ENCODE results near the gene FOXO3.

DNA sequence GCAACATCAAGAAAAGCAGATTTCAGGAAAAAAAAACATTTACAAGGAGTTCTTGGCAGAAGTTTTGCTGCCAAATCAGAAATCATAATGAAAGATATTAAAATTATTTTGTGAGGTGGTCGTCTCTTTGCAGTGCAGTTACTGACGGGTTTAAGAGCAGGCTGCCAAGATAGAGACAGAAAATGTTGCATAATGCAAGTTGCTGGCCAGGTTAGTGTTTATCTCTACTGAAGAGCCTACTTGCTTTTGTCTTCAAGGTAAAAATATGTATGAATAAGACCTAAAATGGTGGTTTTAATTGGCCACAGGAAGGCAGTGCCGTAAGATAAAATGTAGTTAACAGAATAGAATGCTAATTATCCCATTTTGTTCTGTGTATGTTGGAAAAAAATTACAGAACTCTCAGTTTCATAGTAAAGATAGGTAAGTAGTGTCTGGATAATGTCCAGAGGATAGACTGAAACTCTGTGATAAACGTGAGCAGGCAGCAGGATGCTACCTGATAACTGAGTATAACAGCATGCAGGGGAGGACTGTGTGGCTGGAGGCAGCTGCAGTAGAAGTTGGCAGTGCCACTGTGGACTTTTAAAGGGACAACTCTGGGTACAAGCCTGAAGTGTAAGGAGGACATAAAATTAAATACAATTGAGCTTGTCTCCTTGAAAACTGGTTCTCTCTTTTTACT, 13.9 kb downstream of the FOXO3 start:
- TF ChIP-seq, protein P1, sequence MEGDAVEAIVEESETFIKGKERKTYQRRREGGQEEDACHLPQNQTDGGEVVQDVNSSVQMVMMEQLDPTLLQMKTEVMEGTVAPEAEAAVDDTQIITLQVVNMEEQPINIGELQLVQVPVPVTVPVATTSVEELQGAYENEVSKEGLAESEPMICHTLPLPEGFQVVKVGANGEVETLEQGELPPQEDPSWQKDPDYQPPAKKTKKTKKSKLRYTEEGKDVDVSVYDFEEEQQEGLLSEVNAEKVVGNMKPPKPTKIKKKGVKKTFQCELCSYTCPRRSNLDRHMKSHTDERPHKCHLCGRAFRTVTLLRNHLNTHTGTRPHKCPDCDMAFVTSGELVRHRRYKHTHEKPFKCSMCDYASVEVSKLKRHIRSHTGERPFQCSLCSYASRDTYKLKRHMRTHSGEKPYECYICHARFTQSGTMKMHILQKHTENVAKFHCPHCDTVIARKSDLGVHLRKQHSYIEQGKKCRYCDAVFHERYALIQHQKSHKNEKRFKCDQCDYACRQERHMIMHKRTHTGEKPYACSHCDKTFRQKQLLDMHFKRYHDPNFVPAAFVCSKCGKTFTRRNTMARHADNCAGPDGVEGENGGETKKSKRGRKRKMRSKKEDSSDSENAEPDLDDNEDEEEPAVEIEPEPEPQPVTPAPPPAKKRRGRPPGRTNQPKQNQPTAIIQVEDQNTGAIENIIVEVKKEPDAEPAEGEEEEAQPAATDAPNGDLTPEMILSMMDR (IDR thresholded peaks at IDR 0.05), result no peak
- no peak for TF ChIP-seq POLR2A (IDR thresholded peaks at IDR 0.05)
